Measurements from ENCODE around the gene BSPRY. TPM values are rescaled to one million over a fixed set of nuclear protein-coding genes. Genes with fewer than 3 reads are reported as not detected.

BSPRY gene
- total and polyA plus RNA-seq, 2 of the 13 experiments (the other 11 are each of a cell fraction or from before 2014, with no cell fraction given) = 0.09 to 0.26 TPM

GRCh38 chr9:113387560-113388230, 38.4 kb downstream of the BSPRY start (continued):
- TF ChIP-seq ZBTB10 (CRISPR knock-in tag; IDR thresholded peaks at IDR 0.05; ENCODE audit: borderline replicate concordance) (no peak), ZNF256 (CRISPR knock-in tag; conservative IDR thresholded peaks at IDR 0.05) (no peak; the same call in 1 of the 2 replicates), ZNF496 (CRISPR knock-in tag; IDR thresholded peaks at IDR 0.05; ENCODE audit: insufficient replicate concordance) (no peak), ZBTB7A (CRISPR knock-in tag; IDR thresholded peaks at IDR 0.05) (no peak), BHLHE40 (IDR thresholded peaks at IDR 0.05; ENCODE audit: low read length) (no peak), HNF4G (IDR thresholded peaks at IDR 0.05; ENCODE audit: borderline replicate concordance, low read depth, low read length) (peak; percentile 83), HNF4G (CRISPR knock-in tag; IDR thresholded peaks at IDR 0.05; ENCODE audit: borderline replicate concordance, low read depth) (no peak; the same call in 1 of the 2 replicates), ZFP36L2 (CRISPR knock-in tag; IDR thresholded peaks at IDR 0.05) (no peak), ZBTB14 (CRISPR knock-in tag; IDR thresholded peaks at IDR 0.05) (no peak), FIP1L1 (IDR thresholded peaks at IDR 0.05; ENCODE audit: borderline replicate concordance, insufficient read depth, low read depth, low read length) (no peak), PAF1 (CRISPR knock-in tag; IDR thresholded peaks at IDR 0.05) (no peak), ELF4 (CRISPR knock-in tag; IDR thresholded peaks at IDR 0.05; ENCODE audit: borderline replicate concordance) (no peak), ZNF335 (CRISPR knock-in tag; IDR thresholded peaks at IDR 0.05) (no peak), TIGD3 (CRISPR knock-in tag; IDR thresholded peaks at IDR 0.05; ENCODE audit: borderline replicate concordance) (no peak), LBX2 (CRISPR knock-in tag; IDR thresholded peaks at IDR 0.05; ENCODE audit: borderline replicate concordance) (no peak), BRF2 (CRISPR knock-in tag; IDR thresholded peaks at IDR 0.05) (no peak), MBNL3 (CRISPR knock-in tag; conservative IDR thresholded peaks at IDR 0.05) (no peak), SRY (CRISPR knock-in tag; IDR thresholded peaks at IDR 0.05) (peak; percentile 46; the same call in 1 of the 2 replicates), SALL1 (CRISPR knock-in tag; IDR thresholded peaks at IDR 0.05) (peak; percentile 80), ZNF18 (CRISPR knock-in tag; IDR thresholded peaks at IDR 0.05; ENCODE audit: insufficient replicate concordance) (no peak), ZNF891 (CRISPR knock-in tag; IDR thresholded peaks at IDR 0.05) (0 out of 2 replicates have a peak, but pooled peaks have one; percentile 22)
